Lung (tissue), 12 donors: ENCODE results near the gene TNK2. TPM values are rescaled to one million over a fixed set of nuclear protein-coding genes. Genes with fewer than 3 reads are reported as not detected.

Source experiments
- ATAC-seq: fragments of 200-7000 bp; cut with Tn5 transposase; one replicate; pipeline ENCODE4 v1.9.1; 2020; ENCODE audit warnings: moderate number of reproducible peaks; ENCODE audit not compliant: insufficient read depth, low FRiP score
- DNase-seq, 3 donors: peaks; one replicate each; pipeline ENCODE4 v3.0.0-alpha.2; 2013 to 2017
- H3K27ac ChIP-seq, 2 donors: one replicate each; pipeline ENCODE4 v1.5.1; 2013; ENCODE audit warnings: mild to moderate bottlenecking in 2 of 2, moderate library complexity in 2 of 2, control low read depth in 1 of 2, inconsistent platforms in 1 of 2, low read depth in 1 of 2, low read length in 1 of 2
- H3K27me3 ChIP-seq, 3 donors: one replicate each; pipeline ENCODE4 v1.5.1; 2013; ENCODE audit warnings: low read length in 2 of 3; ENCODE audit not compliant: control insufficient read depth in 3 of 3, insufficient read depth in 3 of 3
- H3K36me3 ChIP-seq, 4 donors: one replicate each; pipeline ENCODE4 v1.5.1; 2013; ENCODE audit warnings: low read length in 4 of 4, mild to moderate bottlenecking in 1 of 4, moderate library complexity in 1 of 4; ENCODE audit not compliant: control insufficient read depth in 4 of 4, insufficient read depth in 4 of 4
- H3K4me1 ChIP-seq, 5 donors: one replicate each; pipeline ENCODE4 v1.5.1; 2013; ENCODE audit warnings: low read length in 5 of 5, mild to moderate bottlenecking in 2 of 5, moderate library complexity in 1 of 5; ENCODE audit not compliant: control insufficient read depth in 5 of 5, insufficient read depth in 5 of 5
- H3K4me3 ChIP-seq: one replicate; pipeline ENCODE4 v1.5.1; 2013; ENCODE audit warnings: mild to moderate bottlenecking, control low read depth, moderate library complexity
- H3K9ac ChIP-seq, 2 donors: one replicate each; pipeline ENCODE4 v1.5.1; 2013; ENCODE audit warnings: low read length in 2 of 2, control low read depth in 1 of 2; ENCODE audit not compliant: insufficient read depth in 1 of 2
- H3K9me3 ChIP-seq, 4 donors: one replicate each; pipeline ENCODE4 v1.5.1; 2013; ENCODE audit warnings: low read length in 3 of 4, mild to moderate bottlenecking in 1 of 4, moderate library complexity in 1 of 4; ENCODE audit not compliant: control insufficient read depth in 4 of 4, insufficient read depth in 3 of 4
- CTCF ChIP-seq: IDR thresholded peaks from 2 replicates; pipeline ENCODE4 v1.5.1; 2012; ENCODE audit warnings: mild to moderate bottlenecking; ENCODE audit errors: control extremely low read depth, extremely low read depth
- WGBS, 2 donors: extraction: QIAGEN DNeasy Blood & Tissue Kit; methylation state at CpG; one replicate each; pipeline ENCODE4 v1.1.7; 2013; 5-methylcytosine and 5-hydroxymethylcytosine counted together
- polyA plus RNA-seq, 2 donors: library from polyadenylated mRNA; stranded (reverse); fragments of 200-250 nt; gene quantifications; one replicate each; pipeline ENCODE4 v1.2.1, GENCODE V29; 2013
- total RNA-seq, 2 donors: library from RNA; depleted of rRNA in 1 of 2; stranded (reverse); fragments of >200 nt in 1 of 2; gene quantifications; one replicate each; pipeline ENCODE4 v1.2.1, GENCODE V29; 2014 to 2021
- donor health status: control.
- donor health status: control.
- donor health status: Bipolar disorder and iron deficiency.
- donor health status: healthy.
- donor health status: DM: yes; HTN: yes; CAD: no.

The TNK2 gene
- total and polyA plus RNA-seq, 4 donors, result 15.0 to 63.5 (median 35.6) TPM

- Histone ChIP-seq H3K27ac (no peak overlapping the region), H3K36me3 (peaks cover 3 to 57% (median 19%) of the 10 kb centered on the region in 4 donors), H3K4me1 (peaks cover 0 to 3% (median 0%) of the 10 kb centered on the region in 5 donors), H3K9me3 (no peaks in the 10 kb centered on the region), H3K27me3 (no peaks in the 10 kb centered on the region), H3K9ac (no peak overlapping the region), H3K4me3 (no peak overlapping the region)
- no peak for DNase-seq
- WGBS, 2 donors, result 89 to 90% methylated on average over 30 of the region's 30 CpGs
- ATAC-seq, result no peak
- no peak for TF ChIP-seq CTCF
Measured at GRCh38 chr3:195878424-195879274, 29.7 kb downstream of the TNK2 start.

GRCh38 chr3:195877767-195878423 lies 30.5 kb downstream of the TNK2 start:
- no peak for ATAC-seq
- DNase-seq, result no peak
- H3K9ac ChIP-seq, result no peak overlapping the region
- H3K4me1 ChIP-seq, result peaks cover 0 to 3% (median 0%) of the 10 kb centered on the region in 5 donors
- TF ChIP-seq CTCF, result no peak
- WGBS, 2 donors, result 76 to 79% methylated on average over 15 of the region's 15 CpGs
- H3K27ac ChIP-seq, result no peak overlapping the region
- H3K9me3 ChIP-seq, result no peaks in the 10 kb centered on the region
- peaks cover 3 to 59% (median 19%) of the 10 kb centered on the region in 4 donors for H3K36me3 ChIP-seq
- H3K4me3 ChIP-seq, result no peak overlapping the region
- no peaks in the 10 kb centered on the region for H3K27me3 ChIP-seq

GRCh38 chr3:195877136-195877715 lies 31.1 kb downstream of the TNK2 start:
- no peak for ATAC-seq

More at GRCh38 chr3:195877136-195877715, 31.1 kb downstream of the TNK2 start:
- no peaks in the 10 kb centered on the region for H3K9me3 ChIP-seq
- WGBS, 2 donors, result 84 to 95% methylated on average over 10 of the region's 10 CpGs
- no peak overlapping the region for H3K9ac ChIP-seq
- no peaks in the 10 kb centered on the region for H3K27me3 ChIP-seq
- H3K4me1 ChIP-seq, result peaks cover 0 to 3% (median 0%) of the 10 kb centered on the region in 5 donors
- TF ChIP-seq CTCF, result no peak
- H3K4me3 ChIP-seq, result no peak overlapping the region
- peaks cover 3 to 59% (median 18%) of the 10 kb centered on the region in 4 donors for H3K36me3 ChIP-seq
- no peak overlapping the region for H3K27ac ChIP-seq
- DNase-seq, result no peak
